Measurements from ENCODE around the gene KIRREL2.

KIRREL2 gene

GRCh38 chr19:35852029-35852780 lies 4.5 kb upstream of the KIRREL2 start, which contains the start of gene NPHS1:
TSS of gene NPHS1 (minus strand) at chr19:35852504. CDS start at chr19:35851837, 667 bp downstream.
- DNase-seq (ENCODE audit: insufficient read length, low spot score) (no peak), FAIRE-seq (no peak)
- no peak for TF ChIP-seq POLR2A (IDR thresholded peaks at IDR 0.05; ENCODE audit: low read depth, low read length)

DNA sequence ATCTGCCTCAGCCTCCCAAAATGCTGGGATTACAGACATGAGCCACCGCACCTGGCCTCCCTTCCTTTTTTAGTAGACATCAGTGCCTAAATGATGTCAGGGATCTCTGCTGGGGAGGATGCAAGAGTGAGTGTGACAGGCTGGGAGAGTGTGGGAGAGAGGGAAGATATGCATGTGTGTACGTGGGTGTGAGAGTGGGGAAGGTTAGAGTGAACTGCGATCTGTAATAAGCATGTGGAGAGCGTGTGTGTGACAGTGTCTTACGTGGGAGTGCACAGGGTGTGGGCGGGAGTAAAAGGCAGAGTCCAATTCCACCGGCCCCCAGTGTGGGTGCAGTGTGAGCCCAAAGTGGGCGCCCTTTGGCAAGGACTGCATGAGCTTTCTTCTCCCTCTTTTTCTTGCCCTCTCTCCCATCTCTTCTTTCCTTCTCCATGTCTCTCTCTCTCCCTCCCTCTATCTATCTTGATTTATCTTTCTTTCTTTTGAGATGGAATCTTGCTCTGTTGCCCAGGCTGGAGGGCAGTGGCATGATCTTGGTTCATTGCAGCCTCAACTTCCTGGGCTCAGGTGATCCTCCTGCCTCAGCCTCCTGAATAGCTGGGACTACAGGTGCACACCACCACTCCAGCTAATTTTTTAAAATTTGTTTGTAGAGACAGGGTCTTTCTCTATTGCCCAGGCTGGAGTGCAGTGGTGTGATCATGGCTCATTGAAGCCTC lies 3.5 kb upstream of the KIRREL2 start:
- DNase-seq (ENCODE audit: insufficient read length, low spot score), result no peak
- FAIRE-seq, result no peak
- TF ChIP-seq POLR2A (IDR thresholded peaks at IDR 0.05; ENCODE audit: low read depth, low read length), result no peak

DNA sequence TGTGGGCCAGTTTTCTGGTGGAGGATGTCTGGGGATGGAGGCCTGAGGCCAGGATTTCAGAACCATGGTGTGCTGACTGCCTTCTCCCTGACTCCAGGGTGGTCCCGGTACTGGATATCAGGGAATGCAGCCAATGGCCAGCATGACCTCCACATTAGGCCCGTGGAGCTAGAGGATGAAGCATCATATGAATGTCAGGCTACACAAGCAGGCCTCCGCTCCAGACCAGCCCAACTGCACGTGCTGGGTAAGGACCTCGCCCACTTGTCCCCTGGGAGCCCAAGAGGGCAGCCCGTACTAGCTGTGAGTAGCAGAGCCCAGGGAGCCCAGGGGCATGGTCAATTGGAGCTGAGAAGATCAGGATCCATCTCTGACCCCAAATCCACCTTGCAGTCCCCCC lies 1.6 kb downstream of the KIRREL2 start:
- DNase-seq (ENCODE audit: insufficient read length, low spot score) (no peak), FAIRE-seq (no peak)
- no peak for TF ChIP-seq POLR2A (IDR thresholded peaks at IDR 0.05; ENCODE audit: low read depth, low read length)

- FAIRE-seq (no peak), DNase-seq (ENCODE audit: insufficient read length, low spot score) (no peak)
- TF ChIP-seq POLR2A (IDR thresholded peaks at IDR 0.05; ENCODE audit: low read depth, low read length), result no peak
Observed at GRCh38 chr19:35859414-35859813, 2.7 kb downstream of the KIRREL2 start.

GRCh38 chr19:35860436-35860817 lies 3.7 kb downstream of the KIRREL2 start:
- FAIRE-seq (no peak), DNase-seq (ENCODE audit: insufficient read length, low spot score) (no peak)
- no peak for TF ChIP-seq POLR2A (IDR thresholded peaks at IDR 0.05; ENCODE audit: low read depth, low read length)

DNA sequence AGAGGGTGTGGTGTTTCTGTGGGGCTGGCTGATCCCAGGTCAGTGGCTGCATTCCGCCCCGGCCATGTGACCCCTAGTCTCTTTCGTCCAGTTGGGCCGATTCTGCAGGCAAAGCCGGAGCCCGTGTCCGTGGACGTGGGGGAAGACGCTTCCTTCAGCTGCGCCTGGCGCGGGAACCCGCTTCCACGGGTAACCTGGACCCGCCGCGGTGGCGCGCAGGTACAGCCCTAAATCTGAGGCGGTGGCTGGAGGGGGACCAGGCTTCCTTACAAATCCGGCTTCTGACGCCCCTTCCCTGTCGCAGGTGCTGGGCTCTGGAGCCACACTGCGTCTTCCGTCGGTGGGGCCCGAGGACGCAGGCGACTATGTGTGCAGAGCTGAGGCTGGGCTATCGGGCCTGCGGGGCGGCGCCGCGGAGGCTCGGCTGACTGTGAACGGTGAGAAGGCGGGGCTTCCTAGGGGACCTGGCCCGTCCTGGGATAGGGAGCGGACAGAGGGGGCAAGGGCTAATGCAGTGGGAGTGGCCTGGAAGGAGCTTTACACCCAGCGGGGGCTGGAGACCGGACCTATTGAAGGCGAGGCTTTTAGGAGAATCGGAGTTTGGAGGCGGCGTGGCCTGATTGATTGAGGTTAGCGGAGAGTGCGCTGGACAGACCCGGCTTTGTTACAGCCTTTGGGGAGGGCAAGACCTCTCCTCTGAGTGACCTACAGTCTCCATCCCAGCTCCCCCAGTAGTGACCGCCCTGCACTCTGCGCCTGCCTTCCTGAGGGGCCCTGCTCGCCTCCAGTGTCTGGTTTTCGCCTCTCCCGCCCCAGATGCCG lies 4.3 kb downstream of the KIRREL2 start:
- no peak for TF ChIP-seq POLR2A (IDR thresholded peaks at IDR 0.05; ENCODE audit: low read depth, low read length)
- DNase-seq (ENCODE audit: insufficient read length, low spot score), result no peak
- FAIRE-seq, result no peak

- no peak for DNase-seq (ENCODE audit: insufficient read length, low spot score)
- no peak for TF ChIP-seq POLR2A (IDR thresholded peaks at IDR 0.05; ENCODE audit: low read depth, low read length)
- no peak for FAIRE-seq
Observed at GRCh38 chr19:35861640-35862160, 5.0 kb downstream of the KIRREL2 start.

- TF ChIP-seq POLR2A (IDR thresholded peaks at IDR 0.05; ENCODE audit: low read depth, low read length), result no peak
- no peak for DNase-seq (ENCODE audit: insufficient read length, low spot score)
- no peak for FAIRE-seq
Observed at GRCh38 chr19:35862528-35862927, 5.8 kb downstream of the KIRREL2 start.

DNA sequence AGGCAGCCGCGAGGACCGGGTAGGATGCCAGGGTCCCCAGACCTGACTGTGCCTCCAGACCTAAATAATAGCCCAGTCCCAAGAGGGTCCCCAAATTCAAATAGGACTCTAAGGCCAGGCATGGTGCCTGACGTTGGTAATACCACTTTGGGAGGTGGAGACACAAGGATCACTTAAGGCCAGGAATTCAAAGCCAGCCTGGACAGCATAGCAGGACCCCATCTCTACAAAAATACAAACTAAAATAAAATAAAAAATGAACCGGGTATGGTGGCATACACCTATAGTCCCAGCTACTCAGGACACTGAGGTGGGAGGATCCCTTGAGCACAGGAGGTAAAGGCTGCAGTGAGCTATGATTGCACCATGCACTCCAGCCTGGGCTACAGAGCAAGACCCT lies 6.3 kb downstream of the KIRREL2 start:
- no peak for DNase-seq (ENCODE audit: insufficient read length, low spot score)
- no peak for TF ChIP-seq POLR2A (IDR thresholded peaks at IDR 0.05; ENCODE audit: low read depth, low read length)
- FAIRE-seq, result no peak

GRCh38 chr19:35868172-35868822 lies 11.6 kb downstream of the KIRREL2 start, which contains the start of gene APLP1:
TSS of gene APLP1 (plus strand) at chr19:35868574. CDS start at chr19:35868637, 63 bp downstream.
- peak; percentile 82 for DNase-seq (ENCODE audit: insufficient read length, low spot score)
- FAIRE-seq, result no peak
- TF ChIP-seq POLR2A (IDR thresholded peaks at IDR 0.05; ENCODE audit: low read depth, low read length), result peak; percentile 37; the same call in 1 of the 2 replicates

DNA sequence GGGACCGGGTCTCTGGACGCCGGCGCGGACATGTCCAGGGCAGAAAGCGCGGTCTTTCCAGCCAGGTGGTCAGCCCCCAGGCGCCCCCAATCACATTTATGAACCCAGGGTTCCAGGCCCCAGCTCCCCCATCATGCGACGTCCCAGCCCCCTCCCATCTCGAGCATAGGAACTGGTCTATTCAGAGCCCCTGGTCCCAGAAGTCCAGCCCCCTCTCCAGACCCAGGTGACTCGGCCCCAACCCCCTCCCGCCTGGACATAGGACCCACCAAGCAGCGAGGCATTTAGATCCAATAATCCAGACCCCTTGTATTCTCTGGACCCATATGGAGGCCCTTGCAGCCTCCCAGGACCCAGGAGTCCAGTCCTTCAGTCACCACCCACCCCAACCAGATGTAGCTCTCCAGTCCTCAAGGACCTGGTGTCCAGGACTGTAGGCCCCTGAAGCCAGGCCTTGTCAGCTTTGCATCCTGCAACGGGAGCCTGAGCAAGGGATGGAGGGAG lies 12.2 kb downstream of the KIRREL2 start:
- FAIRE-seq, result no peak
- no peak for DNase-seq (ENCODE audit: insufficient read length, low spot score)

DNA sequence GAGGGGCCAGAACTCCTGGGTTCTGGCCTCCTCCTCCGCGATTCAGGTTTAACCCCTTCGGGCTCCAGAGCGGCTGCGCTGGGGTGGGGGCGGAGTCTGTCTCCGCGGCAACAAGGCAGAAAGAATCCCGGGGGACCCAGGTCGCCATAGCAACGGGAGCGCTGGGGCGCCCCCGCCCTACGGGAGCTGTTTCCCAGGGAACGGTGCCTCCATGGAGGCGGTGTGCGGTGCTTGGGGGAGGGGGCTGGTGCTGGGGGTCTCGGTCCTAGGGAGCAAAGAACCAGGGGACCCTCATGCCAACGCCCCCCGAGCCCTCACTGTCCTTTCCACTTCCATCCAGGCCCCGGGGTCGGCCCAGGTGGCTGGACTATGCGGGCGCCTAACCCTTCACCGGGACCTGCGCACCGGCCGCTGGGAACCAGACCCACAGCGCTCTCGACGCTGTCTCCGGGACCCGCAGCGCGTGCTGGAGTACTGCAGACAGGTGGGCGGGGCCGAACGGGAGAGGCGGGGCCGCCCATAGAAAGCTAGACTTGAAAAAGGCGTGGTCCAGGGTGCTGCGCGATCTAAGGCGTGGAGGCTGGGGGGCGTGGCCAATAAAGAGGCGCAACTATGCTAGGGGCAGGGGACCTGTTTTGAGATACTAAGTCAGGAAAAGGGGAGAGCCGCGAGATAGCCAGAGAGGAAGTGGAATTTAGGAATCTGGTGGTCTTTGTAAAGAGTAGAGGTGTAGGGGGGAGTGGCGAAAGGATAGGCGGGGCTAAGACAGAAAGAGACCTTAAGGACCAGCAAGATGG lies 12.8 kb downstream of the KIRREL2 start:
- DNase-seq (ENCODE audit: insufficient read length, low spot score), result peak; percentile 96
- FAIRE-seq, result no peak
- TF ChIP-seq POLR2A (IDR thresholded peaks at IDR 0.05; ENCODE audit: low read depth, low read length), result peak; percentile 45; the same call in 1 of the 2 replicates

More for the DNA sequence above, 12.2 kb downstream of the KIRREL2 start:
- no peak for TF ChIP-seq POLR2A (IDR thresholded peaks at IDR 0.05; ENCODE audit: low read depth, low read length)

DNA sequence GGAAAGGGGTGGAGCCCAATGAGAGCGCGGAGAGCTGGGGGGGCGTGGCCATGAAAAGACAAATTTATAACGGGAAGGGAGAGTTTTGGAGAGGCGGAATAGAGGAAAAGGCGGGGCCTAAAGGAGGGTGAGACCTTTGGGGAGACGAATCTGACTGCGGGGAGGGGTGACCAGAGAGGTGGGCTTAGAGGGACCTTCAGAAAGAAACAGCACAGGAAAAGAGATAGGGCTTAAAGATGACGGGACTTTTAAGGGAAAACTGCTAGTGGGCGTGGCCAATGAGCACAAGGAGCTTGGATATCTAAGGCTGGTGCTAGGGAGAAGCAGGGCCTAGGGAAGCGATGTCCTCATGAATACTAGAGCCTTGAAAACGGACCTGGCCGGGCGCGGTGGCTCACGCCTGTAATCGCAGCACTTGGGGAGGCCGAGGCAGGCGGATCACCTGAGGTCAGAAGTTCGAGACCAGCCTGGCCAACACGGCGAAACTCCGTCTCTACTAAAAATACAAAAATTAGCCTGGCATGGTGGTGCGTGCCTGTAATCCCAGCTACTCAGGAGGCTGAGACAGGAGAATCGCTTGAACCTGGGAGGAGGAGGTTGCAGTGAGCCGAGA lies 13.5 kb downstream of the KIRREL2 start:
- DNase-seq (ENCODE audit: insufficient read length, low spot score), result peak; percentile 93
- FAIRE-seq, result peak; percentile 50
